Uterus (tissue), 4 donors: ENCODE results near the gene BTBD17. TPM values are rescaled to one million over a fixed set of nuclear protein-coding genes. Genes with fewer than 3 reads are reported as not detected.

Experiments
- DNase-seq, 2 donors: peaks; one replicate each; pipeline ENCODE4 v3.0.0-alpha.2; 2019 to 2020
- H3K27ac ChIP-seq, 2 donors: fragments of 200-600 bp; sonication (generic); 1 replicate in 1 of 2; 2 replicates in 1 of 2; pipeline ENCODE4 v1.5.1; 2016 to 2018
- H3K27me3 ChIP-seq, 2 donors: fragments of 200-600 bp; sonication (generic); one replicate each; pipeline ENCODE4 v1.5.1; 2018 to 2019; ENCODE audit warnings: control low read depth in 1 of 2
- H3K36me3 ChIP-seq, 2 donors: fragments of 200-600 bp; sonication (generic); one replicate each; pipeline ENCODE4 v1.5.1; 2019; ENCODE audit warnings: control low read depth in 1 of 2
- H3K4me1 ChIP-seq, 2 donors: fragments of 200-600 bp; sonication (generic); one replicate each; pipeline ENCODE4 v1.5.1; 2018 to 2019; ENCODE audit warnings: control low read depth in 1 of 2
- H3K4me3 ChIP-seq, 2 donors: fragments of 200-600 bp; sonication (generic); 1 replicate in 1 of 2; 2 replicates in 1 of 2; pipeline ENCODE4 v1.5.1; 2018 to 2019; ENCODE audit warnings: mild to moderate bottlenecking in 1 of 2
- H3K9me3 ChIP-seq, 2 donors: fragments of 200-600 bp; sonication (generic); one replicate each; pipeline ENCODE4 v1.5.1; 2019; ENCODE audit warnings: control low read depth in 1 of 2
- CTCF ChIP-seq, 4 experiments: fragments of 200-600 bp in 2 of 4; fragments of 450-650 bp in 2 of 4; sonication (generic) in 2 of 4; IDR thresholded peaks; one replicate each; pipeline ENCODE4 v1.5.1; 2016 to 2019; ENCODE audit warnings: antibody characterized with exemption in 4 of 4, mild to moderate bottlenecking in 2 of 4, moderate library complexity in 1 of 4
- POLR2A ChIP-seq, 2 donors: fragments of 450-650 bp; IDR thresholded peaks; one replicate each; pipeline ENCODE4 v1.6.1; 2016; ENCODE audit warnings: antibody characterized with exemption in 2 of 2, mild to moderate bottlenecking in 1 of 2, moderate library complexity in 1 of 2
- intact Hi-C: fragments of 100-400 bp; cut with DNase I; formaldehyde crosslinking; loops from one replicate; pipeline ENCODE4 v1.15.1; 2023; ENCODE audit warnings: low total_unique reads
- total RNA-seq, 4 donors: library from RNA; depleted of rRNA in 3 of 4; stranded (reverse); fragments of >200 nt in 3 of 4; gene quantifications; one replicate each; pipeline versions ENCODE4 v1.1.0 to v1.2.4, GENCODE V29; 2014 to 2023
- donor health status: DM: yes; HTN: yes; CAD: no.

The BTBD17 gene
- total RNA-seq, 4 donors from 2014 or later = 0.14 TPM; not detected in 3

- H3K27me3 ChIP-seq = no peaks in the 10 kb centered on the region
- H3K9me3 ChIP-seq = no peaks in the 10 kb centered on the region
- no peak for TF ChIP-seq POLR2A (IDR thresholded peaks at IDR 0.05)
- no peak for TF ChIP-seq CTCF (IDR thresholded peaks at IDR 0.05)
- no peak overlapping the region for H3K4me3 ChIP-seq
- intact Hi-C loops = no loop called here
- no peak for DNase-seq
- no peaks in the 10 kb centered on the region for H3K4me1 ChIP-seq
- no peaks in the 10 kb centered on the region for H3K36me3 ChIP-seq
- H3K27ac ChIP-seq = no peak overlapping the region
These were observed 43.1 kb upstream of the BTBD17 start for GRCh38 chr17:74404789-74405188.

GRCh38 chr17:74404218-74404617 is 42.5 kb upstream of the BTBD17 start:
- intact Hi-C loops = no loop called here
- no peak for DNase-seq
- Histone ChIP-seq H3K36me3 (no peaks in the 10 kb centered on the region), H3K9me3 (no peaks in the 10 kb centered on the region), H3K27me3 (no peaks in the 10 kb centered on the region), H3K4me1 (no peaks in the 10 kb centered on the region), H3K4me3 (no peak overlapping the region), H3K27ac (no peak overlapping the region)
- TF ChIP-seq CTCF (IDR thresholded peaks at IDR 0.05) (no peak), POLR2A (IDR thresholded peaks at IDR 0.05) (no peak)

GRCh38 chr17:74403512-74404137 is 42.0 kb upstream of the BTBD17 start:
- Histone ChIP-seq H3K36me3 (no peaks in the 10 kb centered on the region), H3K9me3 (no peaks in the 10 kb centered on the region), H3K4me1 (no peaks in the 10 kb centered on the region), H3K4me3 (no peak overlapping the region), H3K27ac (no peak overlapping the region), H3K27me3 (no peaks in the 10 kb centered on the region)
- TF ChIP-seq POLR2A (IDR thresholded peaks at IDR 0.05) (no peak), CTCF (IDR thresholded peaks at IDR 0.05) (no peak)
- DNase-seq = no peak
- intact Hi-C loops = no loop called here

- H3K9me3 ChIP-seq = no peaks in the 10 kb centered on the region
- H3K27ac ChIP-seq = no peak overlapping the region
- intact Hi-C loops = no loop called here
- TF ChIP-seq POLR2A (IDR thresholded peaks at IDR 0.05) (no peak), CTCF (IDR thresholded peaks at IDR 0.05) (no peak)
- no peaks in the 10 kb centered on the region for H3K27me3 ChIP-seq
- DNase-seq = no peak
- H3K4me3 ChIP-seq = no peak overlapping the region
- H3K36me3 ChIP-seq = no peaks in the 10 kb centered on the region
- no peaks in the 10 kb centered on the region for H3K4me1 ChIP-seq
These were observed 40.4 kb upstream of the BTBD17 start for GRCh38 chr17:74402048-74402447.

- H3K36me3 ChIP-seq = no peaks in the 10 kb centered on the region
- no peak overlapping the region for H3K4me3 ChIP-seq
- intact Hi-C loops = no loop called here
- no peak overlapping the region for H3K27ac ChIP-seq
- H3K4me1 ChIP-seq = no peaks in the 10 kb centered on the region
- TF ChIP-seq CTCF (IDR thresholded peaks at IDR 0.05) = no peak
- no peak for TF ChIP-seq POLR2A (IDR thresholded peaks at IDR 0.05)
- no peaks in the 10 kb centered on the region for H3K27me3 ChIP-seq
- no peaks in the 10 kb centered on the region for H3K9me3 ChIP-seq
- no peak for DNase-seq
These were observed 34.9 kb upstream of the BTBD17 start for GRCh38 chr17:74396567-74396966.
